Body of pancreas (tissue), 4 donors: ENCODE results near the gene KIF17. TPM values are rescaled to one million over a fixed set of nuclear protein-coding genes. Genes with fewer than 3 reads are reported as not detected.

Source experiments
- ATAC-seq: fragments of 150-250 bp; one replicate; pipeline ENCODE4 v1.9.1; 2016
- DNase-seq, 4 donors: peaks; one replicate each; pipeline ENCODE4 v3.0.0-alpha.2; 2019
- H3K27ac ChIP-seq, 4 donors: fragments of 200-600 bp; sonication (generic); 1 replicate in 3 of 4; 2 replicates in 1 of 4; pipeline versions ENCODE4 v1.5.1 to v1.6.1; 2016 to 2019; ENCODE audit warnings: mild to moderate bottlenecking in 1 of 4, mixed read lengths in 1 of 4, moderate library complexity in 1 of 4
- H3K27me3 ChIP-seq, 2 donors: fragments of 200-600 bp; sonication (generic); one replicate each; pipeline ENCODE4 v1.6.0; 2016; ENCODE audit warnings: mild to moderate bottlenecking in 1 of 2
- H3K36me3 ChIP-seq, 2 donors: fragments of 200-600 bp; sonication (generic); replicated peaks in 1 of 2; 2 replicates each; pipeline ENCODE4 v1.5.1; 2016; ENCODE audit warnings: low read depth in 2 of 2; ENCODE audit not compliant: insufficient read depth in 1 of 2
- H3K4me1 ChIP-seq: fragments of 200-600 bp; sonication (generic); one replicate; pipeline ENCODE4 v1.6.0; 2016
- H3K4me3 ChIP-seq, 2 donors: fragments of 200-600 bp; sonication (generic); 1 replicate in 1 of 2; 2 replicates in 1 of 2; pipeline ENCODE4 v1.5.1; 2016 to 2019
- H3K9me3 ChIP-seq, 3 donors: fragments of 200-600 bp; sonication (generic); 1 replicate in 2 of 3; 2 replicates in 1 of 3; pipeline ENCODE4 v1.5.1; 2016
- CTCF ChIP-seq, 7 experiments: fragments of 450-650 bp in 4 of 7; fragments of 200-600 bp in 3 of 7; sonication (generic) in 3 of 7; IDR thresholded peaks; one replicate each; pipeline ENCODE4 v1.5.1; 2016 to 2019; ENCODE audit warnings: antibody characterized with exemption in 7 of 7
- POLR2A ChIP-seq, 3 donors: fragments of 450-650 bp; IDR thresholded peaks; one replicate each; pipeline ENCODE4 v1.6.1; 2016; ENCODE audit warnings: antibody characterized with exemption in 3 of 3, mild to moderate bottlenecking in 2 of 3
- WGBS, 2 donors: methylation state at CpG; one replicate each; pipeline ENCODE4 v1.1.5; 2017; 5-methylcytosine and 5-hydroxymethylcytosine counted together
- intact Hi-C: fragments of 100-400 bp; cut with DNase I; formaldehyde crosslinking; loops from one replicate; pipeline ENCODE4 v1.15.1; 2023
- total RNA-seq, 2 donors: library from RNA; depleted of rRNA; stranded (reverse); fragments of >200 nt; gene quantifications; one replicate each; pipeline ENCODE4 v1.1.0, GENCODE V29; 2016

Gene KIF17
- total RNA-seq, 2 donors from 2014 or later = 1.8 TPM; not detected in 1

- TF ChIP-seq CTCF (IDR thresholded peaks at IDR 0.05) (no peak), POLR2A (IDR thresholded peaks at IDR 0.05) (no peak)
- intact Hi-C loops = no loop called here
- DNase-seq (no peak), ATAC-seq (no peak)
- H3K9me3 ChIP-seq = no peaks in the 10 kb centered on the region
- H3K36me3 ChIP-seq = no peaks in the 10 kb centered on the region
- H3K4me3 ChIP-seq = no peak overlapping the region
- 74 to 77% methylated on average over 3 of the region's 3 CpGs for WGBS, 2 donors
- no peaks in the 10 kb centered on the region for H3K27me3 ChIP-seq
- no peaks in the 10 kb centered on the region for H3K4me1 ChIP-seq
- no peak overlapping the region for H3K27ac ChIP-seq
Measured at GRCh38 chr1:20625176-20626097, 92.4 kb downstream of the KIF17 start.

- Histone ChIP-seq H3K9me3 (no peaks in the 10 kb centered on the region), H3K4me3 (no peak overlapping the region), H3K27me3 (no peaks in the 10 kb centered on the region), H3K36me3 (no peaks in the 10 kb centered on the region), H3K27ac (no peak overlapping the region), H3K4me1 (no peaks in the 10 kb centered on the region)
- WGBS, 2 donors = 88 to 95% methylated on average over 1 of the region's 1 CpG
- no peak for ATAC-seq
- no peak for DNase-seq
- intact Hi-C loops = no loop called here
- TF ChIP-seq POLR2A (IDR thresholded peaks at IDR 0.05) (no peak), CTCF (IDR thresholded peaks at IDR 0.05) (no peak)
Measured at GRCh38 chr1:20624709-20625108, 93.1 kb downstream of the KIF17 start.

GRCh38 chr1:20621012-20621411, 96.8 kb downstream of the KIF17 start:
- no peaks in the 10 kb centered on the region for H3K9me3 ChIP-seq
- no peaks in the 10 kb centered on the region for H3K4me1 ChIP-seq
- ATAC-seq (no peak), DNase-seq (no peak)
- WGBS, 2 donors = 82 to 92% methylated on average over 6 of the region's 6 CpGs
- intact Hi-C loops = no loop called here
- no peak overlapping the region for H3K27ac ChIP-seq
- H3K4me3 ChIP-seq = no peak overlapping the region
- H3K36me3 ChIP-seq = no peaks in the 10 kb centered on the region
- TF ChIP-seq CTCF (IDR thresholded peaks at IDR 0.05) (no peak), POLR2A (IDR thresholded peaks at IDR 0.05) (no peak)
- H3K27me3 ChIP-seq = no peaks in the 10 kb centered on the region

- no peak for DNase-seq
- intact Hi-C loops = no loop called here
- Histone ChIP-seq H3K27me3 (no peaks in the 10 kb centered on the region), H3K36me3 (no peaks in the 10 kb centered on the region), H3K4me1 (no peaks in the 10 kb centered on the region), H3K4me3 (no peak overlapping the region), H3K27ac (no peak overlapping the region), H3K9me3 (no peaks in the 10 kb centered on the region)
- WGBS, 2 donors = 69 to 100% methylated on average over 1 of the region's 1 CpG
- TF ChIP-seq CTCF (IDR thresholded peaks at IDR 0.05) = no peak
- TF ChIP-seq POLR2A (IDR thresholded peaks at IDR 0.05) = no peak
- ATAC-seq = no peak
Measured at GRCh38 chr1:20619999-20620398, 97.8 kb downstream of the KIF17 start.

GRCh38 chr1:20618550-20618949, 99.3 kb downstream of the KIF17 start:
- no peaks in the 10 kb centered on the region for H3K36me3 ChIP-seq
- H3K27me3 ChIP-seq = no peaks in the 10 kb centered on the region
- no peak for DNase-seq
- intact Hi-C loops = no loop called here
- no peaks in the 10 kb centered on the region for H3K9me3 ChIP-seq
- H3K4me1 ChIP-seq = no peaks in the 10 kb centered on the region
- TF ChIP-seq POLR2A (IDR thresholded peaks at IDR 0.05) (no peak), CTCF (IDR thresholded peaks at IDR 0.05) (no peak)
- no peak overlapping the region for H3K27ac ChIP-seq
- WGBS, 2 donors = 49 to 56% methylated on average over 4 of the region's 4 CpGs
- H3K4me3 ChIP-seq = no peak overlapping the region
- no peak for ATAC-seq
